ENCODE data around the gene ACAN. TPM values are rescaled to one million over a fixed set of nuclear protein-coding genes. Genes with fewer than 3 reads are reported as not detected.
A peak's percentile ranks its signal among the peaks of the same experiment; 100 is the strongest.

The ACAN gene
- total RNA-seq, 1 experiment from 2014 or later: 0.03 TPM

- TF ChIP-seq POLR2AphosphoS5 (IDR thresholded peaks at IDR 0.05; ENCODE audit: low read depth, low read length): peak; percentile 62
- no peak for TF ChIP-seq REST (IDR thresholded peaks at IDR 0.05; ENCODE audit: insufficient read depth in 1 of 2, low read depth in 2 of 2, low read length in 1 of 2)
- TF ChIP-seq CTCF (IDR thresholded peaks at IDR 0.05): no peak
- TF ChIP-seq SIN3A (IDR thresholded peaks at IDR 0.05; ENCODE audit: borderline replicate concordance, insufficient read depth, low read depth, low read length): no peak
- TF ChIP-seq TCF7L2 (IDR thresholded peaks at IDR 0.05; ENCODE audit: low read depth, low read length): no peak
- TSS peak; percentile 45 for BruUV-seq (replicated peaks)
- intact Hi-C loops (cut with micrococcal nuclease; ENCODE audit: unreplicated experiment): no loop called here
- no peak for DNase-seq (ENCODE audit: low read depth, low spot score)
- Histone ChIP-seq H3K36me3 (ENCODE audit: control insufficient read depth, insufficient read depth, low read length) (peaks cover 9% of the 10 kb centered on the region), H3K9me3 (ENCODE audit: control insufficient read depth, insufficient read depth, low read depth, low read length) (no peaks in the 10 kb centered on the region), H3K4me1 (ENCODE audit: control insufficient read depth, insufficient read depth, low read length) (peaks cover 87% of the 10 kb centered on the region), H3K4me3 (ENCODE audit: low read depth in 2 of 2, low read length in 2 of 2) (no peak overlapping the region), H3K27ac (ENCODE audit: low read length) (peak overlapping the region; percentile 57; the same call in 1 of the 2 replicates), H3K27me3 (ENCODE audit: control insufficient read depth, insufficient read depth, low read length) (no peaks in the 10 kb centered on the region)
- in situ Hi-C loops (cut with HindIII; ENCODE audit: low pct_unique_long_range_greater_than_20kb, low sequenced_read_pairs): no loop called here
- ATAC-seq: no peak
- ChIA-PET POLR2A (interaction anchor here (0.7 kb wide), 1 partner anchor 81 kb away, joined by 3 read pairs; no protein-coding TSS in a partner anchor), CTCF (interaction anchor here (0.6 kb wide), 1 partner anchor 169 kb away, joined by 3 read pairs; no protein-coding TSS in a partner anchor)
These were observed 97.2 kb downstream of the ACAN start for GRCh38 chr15:88900309-88900981.

GRCh38 chr15:88900982-88901418 is 97.8 kb downstream of the ACAN start:
- peak overlapping the region; percentile 6 for H3K27ac ChIP-seq (ENCODE audit: low read length)
- H3K36me3 ChIP-seq (ENCODE audit: control insufficient read depth, insufficient read depth, low read length): peaks cover 11% of the 10 kb centered on the region
- H3K4me1 ChIP-seq (ENCODE audit: control insufficient read depth, insufficient read depth, low read length): peaks cover 92% of the 10 kb centered on the region
- intact Hi-C loops (cut with micrococcal nuclease; ENCODE audit: unreplicated experiment): no loop called here
- H3K27me3 ChIP-seq (ENCODE audit: control insufficient read depth, insufficient read depth, low read length): no peaks in the 10 kb centered on the region
- in situ Hi-C loops (cut with HindIII; ENCODE audit: low pct_unique_long_range_greater_than_20kb, low sequenced_read_pairs): no loop called here
- H3K4me3 ChIP-seq (ENCODE audit: low read depth in 2 of 2, low read length in 2 of 2): no peak overlapping the region
- no peak for ATAC-seq
- no TSS peak for BruUV-seq (replicated peaks)
- H3K9me3 ChIP-seq (ENCODE audit: control insufficient read depth, insufficient read depth, low read depth, low read length): no peaks in the 10 kb centered on the region
- ChIA-PET CTCF (interaction anchor here (0.6 kb wide), 1 partner anchor 168 kb away, joined by 3 read pairs; no protein-coding TSS in a partner anchor), POLR2A (no interaction called here)
- no peak for DNase-seq (ENCODE audit: low read depth, low spot score)
- TF ChIP-seq TCF7L2 (IDR thresholded peaks at IDR 0.05; ENCODE audit: low read depth, low read length) (no peak), CTCF (IDR thresholded peaks at IDR 0.05) (no peak)

Data from Panc1 (cell line).